MM.1S (cell line): ENCODE data around the gene WDR82.

Experiments
- DNase-seq: peaks from one replicate; pipeline ENCODE4 v3.0.0-alpha.2; 2015
- H2AFZ ChIP-seq: fragments of 300-600 bp; sonication (generic); 2 replicates; pipeline ENCODE4 v1.6.0; 2016; ENCODE audit warnings: antibody characterized with exemption, low read length
- H3F3A ChIP-seq: fragments of 300-600 bp; sonication (generic); 2 replicates; pipeline ENCODE4 v1.6.1; 2016; ENCODE audit warnings: mild to moderate bottlenecking, antibody characterized with exemption, low read length, moderate library complexity, mixed read lengths; ENCODE audit not compliant: insufficient read depth
- H3K27ac ChIP-seq: fragments of 300-600 bp; sonication (generic); 2 replicates; pipeline ENCODE4 v1.5.1; 2016; ENCODE audit warnings: mild to moderate bottlenecking, low read length
- H3K27me3 ChIP-seq: fragments of 300-600 bp; sonication (generic); replicated peaks from 2 replicates; pipeline ENCODE4 v1.6.0; 2016; ENCODE audit warnings: low read length; ENCODE audit not compliant: insufficient read depth
- H3K36me3 ChIP-seq: fragments of 300-600 bp; sonication (generic); replicated peaks from 2 replicates; pipeline ENCODE4 v1.6.1; 2016; ENCODE audit warnings: mild to moderate bottlenecking, low read length, mixed read lengths; ENCODE audit not compliant: insufficient read depth
- H3K4me1 ChIP-seq: fragments of 300-600 bp; sonication (generic); 2 replicates; pipeline ENCODE4 v1.6.1; 2016; ENCODE audit warnings: low read length, mixed read lengths
- H3K4me2 ChIP-seq: fragments of 300-600 bp; sonication (generic); 2 replicates; pipeline ENCODE4 v1.6.0; 2016; ENCODE audit warnings: low read depth, low read length
- H3K4me3 ChIP-seq: fragments of 300-600 bp; sonication (generic); 2 replicates; pipeline ENCODE4 v1.5.1; 2016; ENCODE audit warnings: low read length, mixed read lengths
- H3K79me2 ChIP-seq: fragments of 300-600 bp; sonication (generic); 2 replicates; pipeline ENCODE4 v1.6.1; 2016; ENCODE audit warnings: mixed run types, low read length, mixed read lengths
- H3K9ac ChIP-seq: fragments of 300-600 bp; sonication (generic); 2 replicates; pipeline ENCODE4 v1.6.1; 2016; ENCODE audit warnings: low read length, mixed read lengths
- H3K9me2 ChIP-seq: fragments of 300-600 bp; sonication (generic); replicated peaks from 2 replicates; pipeline ENCODE4 v1.6.1; 2016; ENCODE audit warnings: mild to moderate bottlenecking, low read length, mixed read lengths; ENCODE audit not compliant: insufficient read depth
- H3K9me3 ChIP-seq: fragments of 300-600 bp; sonication (generic); replicated peaks from 2 replicates; pipeline ENCODE4 v1.6.1; 2016; ENCODE audit warnings: mild to moderate bottlenecking, low read length, mixed read lengths; ENCODE audit not compliant: insufficient read depth
- H4K20me1 ChIP-seq: fragments of 300-600 bp; sonication (generic); 2 replicates; pipeline ENCODE4 v1.6.1; 2016; ENCODE audit warnings: mild to moderate bottlenecking, low read length, moderate library complexity, mixed read lengths; ENCODE audit not compliant: insufficient read depth
- EZH2 ChIP-seq: fragments of 300-600 bp; sonication (generic); optimal IDR thresholded peaks from 2 replicates; pipeline ENCODE3; 2017; ENCODE audit warnings: low read depth, mild to moderate bottlenecking, antibody characterized with exemption, low read length, mixed read lengths
- EZH2phosphoT487 ChIP-seq: fragments of 300-600 bp; sonication (generic); IDR thresholded peaks from 2 replicates; pipeline ENCODE4 v1.6.1; 2018; ENCODE audit warnings: antibody characterized with exemption, low read length
- TF ChIP-seq, protein P1 (sequence below): fragments of 300-600 bp; sonication (generic); IDR thresholded peaks from 2 replicates; pipeline ENCODE4 v1.5.1; 2016; ENCODE audit warnings: antibody characterized with exemption, low read length, mixed read lengths

Gene WDR82

DNA sequence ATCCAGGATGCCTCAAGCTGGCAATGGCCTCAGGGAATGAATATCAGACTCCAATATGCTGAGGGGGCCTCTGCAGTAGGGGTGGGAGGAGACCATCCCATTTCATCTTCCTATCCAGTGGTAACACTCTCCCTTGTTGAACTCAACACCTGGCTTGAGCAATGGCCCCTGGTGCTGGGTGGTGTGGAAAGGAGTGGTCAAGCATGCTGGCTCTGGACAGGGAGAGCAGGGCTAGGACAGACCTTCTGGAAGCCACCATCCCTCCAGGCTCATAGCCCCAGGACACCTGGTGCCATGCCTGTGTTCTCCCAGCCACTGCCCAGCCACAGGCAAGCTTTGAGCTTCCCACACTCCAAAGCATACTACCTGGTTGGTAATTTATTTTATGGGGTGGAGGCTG lies 47.2 kb upstream of the WDR82 start:
- Histone ChIP-seq H3K9me2 (no peaks in the 10 kb centered on the region), H3K36me3 (no peaks in the 10 kb centered on the region), H3K27me3 (no peaks in the 10 kb centered on the region), H3K4me2 (no peak overlapping the region), H3K4me1 (no peaks in the 10 kb centered on the region), H3K4me3 (no peak overlapping the region), H3K9ac (no peak overlapping the region), H3K79me2 (no peaks in the 10 kb centered on the region), H3K27ac (no peak overlapping the region), H4K20me1 (no peaks in the 10 kb centered on the region), H2AFZ (no peak overlapping the region), H3K9me3 (no peaks in the 10 kb centered on the region), H3F3A (no peaks in the 10 kb centered on the region)
- no peak for TF ChIP-seq EZH2phosphoT487
- TF ChIP-seq, protein P1, sequence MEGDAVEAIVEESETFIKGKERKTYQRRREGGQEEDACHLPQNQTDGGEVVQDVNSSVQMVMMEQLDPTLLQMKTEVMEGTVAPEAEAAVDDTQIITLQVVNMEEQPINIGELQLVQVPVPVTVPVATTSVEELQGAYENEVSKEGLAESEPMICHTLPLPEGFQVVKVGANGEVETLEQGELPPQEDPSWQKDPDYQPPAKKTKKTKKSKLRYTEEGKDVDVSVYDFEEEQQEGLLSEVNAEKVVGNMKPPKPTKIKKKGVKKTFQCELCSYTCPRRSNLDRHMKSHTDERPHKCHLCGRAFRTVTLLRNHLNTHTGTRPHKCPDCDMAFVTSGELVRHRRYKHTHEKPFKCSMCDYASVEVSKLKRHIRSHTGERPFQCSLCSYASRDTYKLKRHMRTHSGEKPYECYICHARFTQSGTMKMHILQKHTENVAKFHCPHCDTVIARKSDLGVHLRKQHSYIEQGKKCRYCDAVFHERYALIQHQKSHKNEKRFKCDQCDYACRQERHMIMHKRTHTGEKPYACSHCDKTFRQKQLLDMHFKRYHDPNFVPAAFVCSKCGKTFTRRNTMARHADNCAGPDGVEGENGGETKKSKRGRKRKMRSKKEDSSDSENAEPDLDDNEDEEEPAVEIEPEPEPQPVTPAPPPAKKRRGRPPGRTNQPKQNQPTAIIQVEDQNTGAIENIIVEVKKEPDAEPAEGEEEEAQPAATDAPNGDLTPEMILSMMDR, result no peak
- TF ChIP-seq EZH2, result no peak
- DNase-seq, result no peak

DNA sequence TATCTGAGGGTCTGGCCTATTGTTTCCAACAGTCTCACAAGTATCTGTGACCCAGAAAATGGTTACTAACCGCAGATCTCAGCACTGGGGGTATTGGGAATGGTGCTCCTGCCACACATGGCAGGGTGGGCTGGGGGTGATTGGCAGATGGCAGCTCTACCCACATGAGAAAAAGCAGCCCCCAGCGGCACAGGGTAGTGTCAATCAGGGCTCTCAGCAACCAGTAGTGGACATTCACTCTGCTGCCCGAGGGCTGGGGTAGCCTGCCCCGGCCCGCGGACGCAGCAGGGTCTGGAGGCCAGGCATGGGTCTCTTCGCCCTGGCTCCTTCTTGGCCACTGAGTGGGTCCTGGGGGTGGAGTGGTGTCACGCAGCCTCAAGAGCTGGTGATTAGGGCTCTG lies 46.2 kb upstream of the WDR82 start:
- no peak for TF ChIP-seq EZH2phosphoT487
- no peaks in the 10 kb centered on the region for H4K20me1 ChIP-seq
- H3K27me3 ChIP-seq, result no peaks in the 10 kb centered on the region
- H3K4me2 ChIP-seq, result no peak overlapping the region
- no peak for DNase-seq
- no peak overlapping the region for H2AFZ ChIP-seq
- no peaks in the 10 kb centered on the region for H3K79me2 ChIP-seq
- no peak overlapping the region for H3K4me3 ChIP-seq
- H3F3A ChIP-seq, result no peaks in the 10 kb centered on the region
- H3K27ac ChIP-seq, result no peak overlapping the region
- no peaks in the 10 kb centered on the region for H3K36me3 ChIP-seq
- H3K4me1 ChIP-seq, result no peaks in the 10 kb centered on the region
- no peaks in the 10 kb centered on the region for H3K9me2 ChIP-seq
- H3K9me3 ChIP-seq, result no peaks in the 10 kb centered on the region
- H3K9ac ChIP-seq, result no peak overlapping the region

DNA sequence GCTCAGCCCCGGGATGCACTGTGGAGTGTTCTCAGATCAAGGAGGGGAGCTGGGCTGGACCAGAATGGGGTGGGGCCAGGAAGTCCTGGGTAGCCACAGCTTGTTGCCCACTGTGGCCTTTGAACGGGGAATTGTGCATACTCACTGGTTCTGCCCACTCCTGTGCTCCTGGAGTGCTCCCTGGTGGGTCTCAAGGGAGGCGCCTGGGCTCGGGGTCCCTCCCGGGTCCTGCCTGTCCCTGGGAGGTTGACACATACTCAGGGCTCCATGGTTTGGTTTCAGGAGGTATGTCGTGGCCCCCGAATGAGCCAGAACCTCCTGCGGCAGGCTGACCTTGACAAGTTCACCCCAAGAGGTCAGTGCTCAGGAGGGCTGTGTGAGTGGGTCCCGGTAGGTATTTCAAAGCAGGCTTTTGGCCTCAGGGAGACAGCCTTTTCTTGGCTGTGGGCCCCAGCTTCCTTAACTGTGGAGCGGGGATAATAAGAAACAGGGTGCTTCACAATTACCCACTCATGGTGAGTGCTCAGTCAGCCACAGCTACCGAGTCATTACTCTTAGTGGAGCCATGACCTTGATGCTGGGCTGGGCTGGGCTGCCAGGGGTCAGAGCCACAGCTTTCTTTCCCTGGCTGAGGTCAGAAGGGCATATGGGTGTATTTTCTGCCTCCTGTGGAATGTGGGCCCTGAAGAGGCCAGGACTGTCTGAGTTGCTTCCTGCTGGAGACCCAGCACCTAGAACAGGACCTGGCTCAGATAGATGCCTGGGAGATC lies 45.3 kb upstream of the WDR82 start:
- Histone ChIP-seq H4K20me1 (no peaks in the 10 kb centered on the region), H3K9me2 (no peaks in the 10 kb centered on the region), H3K36me3 (no peaks in the 10 kb centered on the region), H3K4me3 (no peak overlapping the region), H3K27me3 (no peaks in the 10 kb centered on the region), H3K9ac (no peak overlapping the region), H3K9me3 (no peaks in the 10 kb centered on the region), H3F3A (no peaks in the 10 kb centered on the region), H3K27ac (no peak overlapping the region), H3K79me2 (no peaks in the 10 kb centered on the region), H3K4me2 (no peak overlapping the region), H2AFZ (no peak overlapping the region), H3K4me1 (no peaks in the 10 kb centered on the region)
- TF ChIP-seq EZH2 (no peak), EZH2phosphoT487 (no peak)
- TF ChIP-seq, protein P1, result no peak
- no peak for DNase-seq

DNA sequence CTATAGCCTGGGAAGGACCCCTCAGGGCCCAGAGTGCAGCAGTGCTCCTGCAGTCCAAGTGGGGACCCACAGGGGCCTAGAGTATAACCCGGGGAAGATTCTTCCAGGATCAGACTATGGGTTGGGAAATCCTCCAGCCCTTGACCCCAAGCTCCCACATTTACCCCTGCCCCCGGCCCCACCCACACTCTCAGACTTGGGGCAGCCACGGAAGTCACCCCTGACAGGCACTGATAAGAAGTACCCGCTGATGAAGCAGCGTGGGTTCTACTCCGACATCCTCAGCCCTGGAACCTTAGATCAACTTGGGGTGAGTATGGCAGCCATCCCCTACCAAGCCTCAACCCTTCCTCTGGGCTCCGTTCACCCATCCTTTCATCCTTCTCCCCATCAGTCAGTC lies 44.0 kb upstream of the WDR82 start:
- Histone ChIP-seq H3K4me2 (no peak overlapping the region), H3F3A (no peaks in the 10 kb centered on the region), H2AFZ (no peak overlapping the region), H3K9ac (no peak overlapping the region), H4K20me1 (no peaks in the 10 kb centered on the region), H3K27ac (no peak overlapping the region), H3K4me1 (no peaks in the 10 kb centered on the region), H3K9me2 (no peaks in the 10 kb centered on the region), H3K4me3 (no peak overlapping the region), H3K36me3 (no peaks in the 10 kb centered on the region), H3K27me3 (no peaks in the 10 kb centered on the region), H3K79me2 (no peaks in the 10 kb centered on the region), H3K9me3 (no peaks in the 10 kb centered on the region)
- no peak for DNase-seq
- no peak for TF ChIP-seq EZH2
- TF ChIP-seq, protein P1, result no peak
- no peak for TF ChIP-seq EZH2phosphoT487
